H1 (cell line): Measurements from ENCODE around the gene MXRA7.

ENCODE experiments used
- CBX5 ChIP-seq: fragments of 300-800, 300-1000 bp; sonication (generic); IDR thresholded peaks from 2 replicates; pipeline ENCODE4 v1.7.1; 2016; ENCODE audit warnings: antibody characterized with exemption, low read length, low read depth
- CBX8 ChIP-seq: fragments of 300-800, 300-1000 bp; sonication (generic); IDR thresholded peaks from 2 replicates; pipeline ENCODE4 v1.7.1; 2016; ENCODE audit warnings: low read depth, low read length, borderline replicate concordance
- EP300 ChIP-seq, 2 experiments: IDR thresholded peaks; 1 replicate in 1 of 2; 2 replicates in 1 of 2; pipeline ENCODE4 v1.6.1; 2011 to 2012; ENCODE audit warnings: low read depth in 2 of 2, low read length in 2 of 2, mild to moderate bottlenecking in 2 of 2, borderline replicate concordance in 1 of 2, inconsistent platforms in 1 of 2, moderate library complexity in 1 of 2
- EZH2 ChIP-seq: fragments of 200-600 bp; sonication (generic); IDR thresholded peaks from 2 replicates; pipeline ENCODE4 v1.7.1; 2012; ENCODE audit warnings: low read depth, mild to moderate bottlenecking, moderate library complexity, low read length, inconsistent platforms; ENCODE audit not compliant: severe bottlenecking
- POLR2A ChIP-seq, 2 experiments: IDR thresholded peaks; 1 replicate in 1 of 2; 2 replicates in 1 of 2; pipeline ENCODE4 v1.6.1; 2011; ENCODE audit warnings: low read depth in 2 of 2, low read length in 2 of 2, mild to moderate bottlenecking in 2 of 2; ENCODE audit errors: control extremely low read depth in 1 of 2
- POLR2AphosphoS5 ChIP-seq: IDR thresholded peaks from 2 replicates; pipeline ENCODE4 v1.6.1; 2011; ENCODE audit warnings: low read depth, low read length
- RFX5 ChIP-seq: IDR thresholded peaks from 2 replicates; pipeline ENCODE4 v1.6.1; 2011; ENCODE audit warnings: low read depth, low read length, improper control_type of control experiment, borderline replicate concordance
- TAF1 ChIP-seq: IDR thresholded peaks from 2 replicates; pipeline ENCODE4 v1.6.1; 2011; ENCODE audit warnings: mild to moderate bottlenecking, low read depth, low read length
- TF ChIP-seq, protein P1 (sequence below), 3 experiments: IDR thresholded peaks; 1 replicate in 2 of 3; 2 replicates in 1 of 3; pipeline versions ENCODE4 v1.5.1 to v1.6.1; 2011; ENCODE audit warnings: low read length in 3 of 3, mild to moderate bottlenecking in 3 of 3, inconsistent platforms in 2 of 3, low read depth in 1 of 3, moderate library complexity in 1 of 3; ENCODE audit not compliant: insufficient read depth in 1 of 3; ENCODE audit errors: control extremely low read depth in 1 of 3
- TF ChIP-seq, protein P2 (sequence below): IDR thresholded peaks from 2 replicates; pipeline ENCODE4 v1.6.1; 2011; ENCODE audit warnings: low read depth, mild to moderate bottlenecking, low read length; ENCODE audit not compliant: insufficient read depth

DNA sequence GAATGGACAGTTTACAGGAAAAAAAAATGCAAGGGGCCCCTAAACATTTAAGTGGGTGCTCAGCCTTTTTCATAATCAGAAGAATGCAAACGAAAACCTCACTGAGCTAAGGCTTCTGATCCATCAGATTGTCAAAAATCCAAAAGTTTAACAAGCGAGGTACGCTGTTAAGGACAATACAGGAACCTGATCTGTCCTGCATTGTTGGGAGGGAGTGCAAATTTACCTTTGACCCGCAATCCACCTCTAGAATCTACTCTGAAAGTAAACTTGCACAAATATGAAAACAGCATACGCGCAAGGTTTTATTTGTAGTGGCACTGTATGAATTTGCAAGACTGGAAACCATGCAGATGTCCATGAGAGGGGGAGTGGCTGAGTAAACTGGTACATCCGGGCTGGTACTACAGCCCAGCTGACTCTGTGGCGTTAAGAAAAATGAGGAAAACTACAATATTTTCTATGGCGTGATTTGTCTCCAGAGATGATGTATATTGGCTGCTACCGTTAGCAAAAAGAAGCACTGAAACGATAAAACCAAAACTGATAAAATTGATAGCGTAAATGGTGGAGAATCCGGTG, 38.4 kb downstream of the MXRA7 start:
- TF ChIP-seq, protein P1, sequence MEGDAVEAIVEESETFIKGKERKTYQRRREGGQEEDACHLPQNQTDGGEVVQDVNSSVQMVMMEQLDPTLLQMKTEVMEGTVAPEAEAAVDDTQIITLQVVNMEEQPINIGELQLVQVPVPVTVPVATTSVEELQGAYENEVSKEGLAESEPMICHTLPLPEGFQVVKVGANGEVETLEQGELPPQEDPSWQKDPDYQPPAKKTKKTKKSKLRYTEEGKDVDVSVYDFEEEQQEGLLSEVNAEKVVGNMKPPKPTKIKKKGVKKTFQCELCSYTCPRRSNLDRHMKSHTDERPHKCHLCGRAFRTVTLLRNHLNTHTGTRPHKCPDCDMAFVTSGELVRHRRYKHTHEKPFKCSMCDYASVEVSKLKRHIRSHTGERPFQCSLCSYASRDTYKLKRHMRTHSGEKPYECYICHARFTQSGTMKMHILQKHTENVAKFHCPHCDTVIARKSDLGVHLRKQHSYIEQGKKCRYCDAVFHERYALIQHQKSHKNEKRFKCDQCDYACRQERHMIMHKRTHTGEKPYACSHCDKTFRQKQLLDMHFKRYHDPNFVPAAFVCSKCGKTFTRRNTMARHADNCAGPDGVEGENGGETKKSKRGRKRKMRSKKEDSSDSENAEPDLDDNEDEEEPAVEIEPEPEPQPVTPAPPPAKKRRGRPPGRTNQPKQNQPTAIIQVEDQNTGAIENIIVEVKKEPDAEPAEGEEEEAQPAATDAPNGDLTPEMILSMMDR (IDR thresholded peaks at IDR 0.05; ENCODE audit: control extremely low read depth in 1 of 3, insufficient read depth in 1 of 3, low read depth in 1 of 3, low read length in 3 of 3): no peak
- no peak for TF ChIP-seq CBX5
- TF ChIP-seq POLR2AphosphoS5: no peak
- TF ChIP-seq, protein P2, sequence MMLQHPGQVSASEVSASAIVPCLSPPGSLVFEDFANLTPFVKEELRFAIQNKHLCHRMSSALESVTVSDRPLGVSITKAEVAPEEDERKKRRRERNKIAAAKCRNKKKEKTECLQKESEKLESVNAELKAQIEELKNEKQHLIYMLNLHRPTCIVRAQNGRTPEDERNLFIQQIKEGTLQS: no peak
- TF ChIP-seq TAF1: no peak
- no peak for TF ChIP-seq CBX8
- TF ChIP-seq RFX5: no peak
- no peak for TF ChIP-seq POLR2A (IDR thresholded peaks at IDR 0.05; ENCODE audit: control extremely low read depth in 1 of 2, low read depth in 2 of 2, low read length in 2 of 2)
- TF ChIP-seq EP300 (IDR thresholded peaks at IDR 0.05; ENCODE audit: borderline replicate concordance in 1 of 2, low read depth in 2 of 2, low read length in 2 of 2): no peak
- no peak for TF ChIP-seq EZH2
